ENCODE data around the gene ADPRM.

The ADPRM gene

GRCh38 chr17:10738521-10739258, 41.3 kb downstream of the ADPRM start:
- DNase-seq (ENCODE audit: insufficient read length, low spot score) (no peak), FAIRE-seq (no peak)

- DNase-seq (ENCODE audit: insufficient read length, low spot score) (no peak), FAIRE-seq (no peak)
Measured at GRCh38 chr17:10739386-10739785, 42.0 kb downstream of the ADPRM start.

GRCh38 chr17:10741416-10742135, 44.2 kb downstream of the ADPRM start:
- DNase-seq (ENCODE audit: insufficient read length, low spot score) (no peak), FAIRE-seq (no peak)

GRCh38 chr17:10742431-10742830, 45.0 kb downstream of the ADPRM start:
- FAIRE-seq (no peak), DNase-seq (ENCODE audit: insufficient read length, low spot score) (no peak)

- DNase-seq (ENCODE audit: insufficient read length, low spot score) (no peak), FAIRE-seq (no peak)
Measured at GRCh38 chr17:10743316-10744009, 46.1 kb downstream of the ADPRM start.

GRCh38 chr17:10744501-10745000, 47.2 kb downstream of the ADPRM start:
- FAIRE-seq: no peak
- DNase-seq (ENCODE audit: insufficient read length, low spot score): no peak

- DNase-seq (ENCODE audit: insufficient read length, low spot score) (no peak), FAIRE-seq (no peak)
Measured at GRCh38 chr17:10745231-10745630, 47.8 kb downstream of the ADPRM start.

GRCh38 chr17:10748531-10749181, 51.3 kb downstream of the ADPRM start:
- no peak for FAIRE-seq

GRCh38 chr17:10750210-10750609, 52.8 kb downstream of the ADPRM start:
- FAIRE-seq (no peak), DNase-seq (ENCODE audit: insufficient read length, low spot score) (no peak)

More at GRCh38 chr17:10748531-10749181, 51.3 kb downstream of the ADPRM start:
- no peak for DNase-seq (ENCODE audit: insufficient read length, low spot score)

- FAIRE-seq (no peak), DNase-seq (ENCODE audit: insufficient read length, low spot score) (no peak)
Measured at GRCh38 chr17:10751563-10751962, 54.2 kb downstream of the ADPRM start.

- no peak for FAIRE-seq
- DNase-seq (ENCODE audit: insufficient read length, low spot score): no peak
Measured at GRCh38 chr17:10752696-10753095, 55.3 kb downstream of the ADPRM start.

- FAIRE-seq (no peak), DNase-seq (ENCODE audit: insufficient read length, low spot score) (peak; percentile 28)
Measured at GRCh38 chr17:10754109-10754508, 56.7 kb downstream of the ADPRM start.

- DNase-seq (ENCODE audit: insufficient read length, low spot score) (no peak), FAIRE-seq (no peak)
Measured at GRCh38 chr17:10754861-10755591, 57.6 kb downstream of the ADPRM start.

GRCh38 chr17:10755592-10756127, 58.3 kb downstream of the ADPRM start:
- no peak for FAIRE-seq
- DNase-seq (ENCODE audit: insufficient read length, low spot score): no peak

- FAIRE-seq (no peak), DNase-seq (ENCODE audit: insufficient read length, low spot score) (no peak)
Measured at GRCh38 chr17:10756185-10756584, 58.8 kb downstream of the ADPRM start.

- no peak for FAIRE-seq
- no peak for DNase-seq (ENCODE audit: insufficient read length, low spot score)
Measured at GRCh38 chr17:10756619-10757018, 59.2 kb downstream of the ADPRM start.

GRCh38 chr17:10757067-10757466, 59.7 kb downstream of the ADPRM start:
- FAIRE-seq (no peak), DNase-seq (ENCODE audit: insufficient read length, low spot score) (no peak)

- DNase-seq (ENCODE audit: insufficient read length, low spot score) (no peak), FAIRE-seq (no peak)
Measured at GRCh38 chr17:10757647-10758046, 60.3 kb downstream of the ADPRM start.

GRCh38 chr17:10758062-10758461, 60.7 kb downstream of the ADPRM start:
- no peak for DNase-seq (ENCODE audit: insufficient read length, low spot score)
- no peak for FAIRE-seq
